Measurements from ENCODE around the gene SLC26A5.

SLC26A5 gene

GRCh38 chr7:103462358-103462757 lies 16.4 kb upstream of the SLC26A5 start:
- TF ChIP-seq CTCF (IDR thresholded peaks at IDR 0.05) = no peak
- DNase-seq (ENCODE audit: low spot score) = no peak
- H3K27ac ChIP-seq = no peak overlapping the region

DNA sequence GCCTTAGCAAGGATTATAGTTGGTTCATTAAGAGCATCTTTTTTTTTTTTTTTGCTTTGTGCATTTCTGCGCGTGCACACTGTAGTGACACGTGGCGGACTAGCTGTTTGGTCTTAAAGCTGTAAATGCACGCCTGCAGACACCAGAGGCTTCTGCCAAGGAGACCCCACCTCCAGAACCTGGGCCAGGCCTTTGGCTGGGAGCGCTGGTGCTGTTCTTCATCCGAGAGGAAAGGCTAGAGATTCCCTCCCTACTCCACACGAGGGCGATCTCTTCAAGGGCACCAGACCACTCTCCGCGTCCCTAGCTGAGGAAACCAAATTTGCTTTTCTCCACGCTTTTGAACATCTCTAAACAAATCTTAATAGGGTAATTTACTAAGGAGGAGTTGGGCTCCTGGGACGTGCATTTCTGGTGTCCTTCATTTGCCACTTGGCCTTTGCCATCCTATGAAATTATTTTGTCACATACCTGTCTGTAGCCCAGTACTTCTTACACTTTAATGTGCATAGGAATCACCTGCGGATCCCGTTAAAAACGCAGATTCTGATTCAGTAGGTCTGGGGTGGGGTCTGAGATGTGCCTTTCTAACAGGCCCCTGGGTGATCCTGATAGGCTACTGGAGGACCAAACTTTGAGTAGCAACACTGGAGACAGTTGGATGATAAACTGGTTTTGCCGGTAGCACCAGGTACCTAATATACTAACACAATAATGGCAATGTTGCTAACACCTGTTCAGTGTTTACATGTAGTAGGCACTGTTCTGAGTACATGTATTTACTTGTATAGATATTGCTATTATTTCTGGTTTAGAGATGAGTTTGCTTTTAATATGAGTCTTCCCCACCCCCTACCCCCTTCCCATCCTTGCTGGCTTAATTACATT lies 1.3 kb upstream of the SLC26A5 start:
- Histone ChIP-seq H3K4me3 (no peak overlapping the region), H3K27ac (no peak overlapping the region)
- TF ChIP-seq CTCF (IDR thresholded peaks at IDR 0.05) = no peak
- no peak for DNase-seq (ENCODE audit: low spot score)

More at GRCh38 chr7:103462358-103462757, 16.4 kb upstream of the SLC26A5 start:
- no peak overlapping the region for H3K4me3 ChIP-seq

GRCh38 chr7:103445228-103446048 lies 569 bp downstream of the SLC26A5 start:
- H3K27ac ChIP-seq = no peak overlapping the region
- peak overlapping the region; percentile 72 for H3K4me3 ChIP-seq
- no peak for DNase-seq (ENCODE audit: low spot score)
- TF ChIP-seq CTCF (IDR thresholded peaks at IDR 0.05) = no peak

DNA sequence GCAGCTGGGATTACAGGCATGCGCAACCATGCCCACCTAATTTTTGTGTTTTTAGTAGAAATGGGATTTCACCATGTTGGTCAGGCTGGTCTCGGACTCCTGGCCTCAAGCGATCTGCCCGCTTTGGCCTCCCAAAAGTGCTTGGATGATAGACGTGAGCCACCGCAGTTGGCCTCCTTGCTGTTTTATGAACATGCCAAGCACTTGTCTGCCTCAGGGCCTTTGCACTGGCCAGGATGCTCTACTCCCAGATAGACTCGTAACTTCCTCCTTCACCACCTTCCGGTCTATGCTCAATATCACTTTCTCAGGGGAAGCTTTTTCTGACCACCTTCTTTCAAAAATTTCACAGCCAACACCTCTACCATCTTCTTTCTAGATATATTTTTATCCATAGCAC lies 6.3 kb downstream of the SLC26A5 start:
- DNase-seq (ENCODE audit: low spot score) = no peak
- no peak overlapping the region for H3K27ac ChIP-seq
- TF ChIP-seq CTCF (IDR thresholded peaks at IDR 0.05) = no peak
- H3K4me3 ChIP-seq = no peak overlapping the region

DNA sequence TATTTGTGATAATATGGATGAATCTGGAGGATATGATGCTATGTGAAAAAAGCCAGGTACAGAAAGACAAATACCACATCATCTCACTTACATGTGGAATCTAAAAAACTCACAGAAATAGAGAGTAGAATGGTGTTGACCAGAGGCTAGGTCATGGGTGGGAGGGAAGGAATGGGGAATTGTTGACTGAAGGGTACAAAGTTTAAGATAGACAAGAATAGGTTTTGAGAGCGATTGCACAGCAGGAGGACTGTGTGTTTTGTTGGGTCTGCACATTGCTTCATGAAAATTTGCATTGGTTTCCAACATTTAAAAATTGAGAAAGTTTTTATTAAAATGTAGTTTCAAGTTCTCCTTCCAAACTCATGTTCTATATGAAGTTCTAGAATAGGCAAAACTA lies 8.4 kb downstream of the SLC26A5 start:
- no peak for DNase-seq (ENCODE audit: low spot score)
- no peak for TF ChIP-seq CTCF (IDR thresholded peaks at IDR 0.05)
- no peak overlapping the region for H3K4me3 ChIP-seq
- H3K27ac ChIP-seq = no peak overlapping the region

GRCh38 chr7:103432712-103433111 lies 13.3 kb downstream of the SLC26A5 start:
- TF ChIP-seq CTCF (IDR thresholded peaks at IDR 0.05) = no peak

More at GRCh38 chr7:103432712-103433111, 13.3 kb downstream of the SLC26A5 start:
- Histone ChIP-seq H3K4me3 (no peak overlapping the region), H3K27ac (no peak overlapping the region)
- DNase-seq (ENCODE audit: low spot score) = no peak
